Epithelial cell of umbilical artery (primary cell): Measurements from ENCODE around the gene OASL. TPM values are rescaled to one million over a fixed set of nuclear protein-coding genes. Genes with fewer than 3 reads are reported as not detected.

Experiments used
- total RNA-seq: library from RNA; depleted of rRNA; stranded (reverse); fragments of >200 nt; gene quantifications from 2 replicates; pipeline ENCODE4 v1.2.3, GENCODE V29; 2014

OASL gene, protein sequence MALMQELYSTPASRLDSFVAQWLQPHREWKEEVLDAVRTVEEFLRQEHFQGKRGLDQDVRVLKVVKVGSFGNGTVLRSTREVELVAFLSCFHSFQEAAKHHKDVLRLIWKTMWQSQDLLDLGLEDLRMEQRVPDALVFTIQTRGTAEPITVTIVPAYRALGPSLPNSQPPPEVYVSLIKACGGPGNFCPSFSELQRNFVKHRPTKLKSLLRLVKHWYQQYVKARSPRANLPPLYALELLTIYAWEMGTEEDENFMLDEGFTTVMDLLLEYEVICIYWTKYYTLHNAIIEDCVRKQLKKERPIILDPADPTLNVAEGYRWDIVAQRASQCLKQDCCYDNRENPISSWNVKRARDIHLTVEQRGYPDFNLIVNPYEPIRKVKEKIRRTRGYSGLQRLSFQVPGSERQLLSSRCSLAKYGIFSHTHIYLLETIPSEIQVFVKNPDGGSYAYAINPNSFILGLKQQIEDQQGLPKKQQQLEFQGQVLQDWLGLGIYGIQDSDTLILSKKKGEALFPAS
- total RNA-seq = 1.9 and 27.4 TPM in 2 replicates

GRCh38 chr12:121038861-121039668 lies at the start of gene OASL:
TSS of gene OASL (minus strand) at chr12:121039246. CDS start at chr12:121038971, 275 bp downstream.

GRCh38 chr12:121015825-121016766 lies 22.9 kb downstream of the OASL start, which contains the start of gene C12orf43:
TSS of gene C12orf43 (minus strand) at chr12:121016487. CDS start at chr12:121016474, 13 bp downstream.

GRCh38 chr12:120978296-120979219 lies 60.5 kb downstream of the OASL start, which contains the start of gene HNF1A:
TSS of gene HNF1A (plus strand) at chr12:120978543. CDS start at chr12:120978769, 226 bp downstream.

Other genes starting within 250 kb of the OASL start
- 3.6 and 5.2 TPM in 2 replicates for gene SPPL3, start 134.9 kb downstream of the OASL start, total RNA-seq
- not detected in 2 replicates for gene HNF1A, start 60.7 kb downstream of the OASL start, total RNA-seq
- 11.1 and 13.6 TPM in 2 replicates for gene C12orf43, start 22.8 kb downstream of the OASL start, total RNA-seq
- 0.65 and 1.7 TPM in 2 replicates for gene P2RX7, start 93.6 kb upstream of the OASL start, total RNA-seq
- gene P2RX4, start 170.9 kb upstream of the OASL start, total RNA-seq = 18.8 and 48.5 TPM in 2 replicates